Measurements from ENCODE around the gene BCKDK. TPM values are rescaled to one million over a fixed set of nuclear protein-coding genes. Genes with fewer than 3 reads are reported as not detected.

The BCKDK gene
- total and polyA plus RNA-seq, 2 of the 8 experiments (the other 6 are each of a cell fraction or from before 2014, with no cell fraction given) = 49.6 to 77.1 TPM

DNA sequence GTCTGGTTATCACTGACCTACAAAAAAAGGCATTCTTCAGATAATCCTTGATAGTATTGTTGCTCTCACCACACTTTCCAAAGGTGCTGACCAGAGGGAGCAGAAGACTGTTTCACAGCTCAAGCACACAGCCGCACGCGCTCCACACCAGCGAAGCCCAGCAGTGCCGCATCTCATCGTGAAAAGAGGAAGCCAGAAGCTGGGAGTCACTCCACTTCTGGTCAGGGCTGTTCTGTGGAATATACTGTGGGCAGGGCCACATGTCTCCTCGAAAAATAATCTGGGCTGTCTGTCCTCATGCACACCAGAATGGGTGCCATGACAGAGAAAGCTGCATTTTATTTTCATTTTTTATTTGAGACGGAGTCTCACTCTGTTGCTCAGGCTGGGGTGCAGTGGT, 49.0 kb downstream of the BCKDK start:
- Histone ChIP-seq H3K4me2 (ENCODE audit: insufficient read depth in 1 of 2, low read depth in 2 of 2, low read length in 2 of 2) (no peak overlapping the region), H2BK12ac (ENCODE audit: low read depth, low read length) (no peak overlapping the region), H3K23ac (ENCODE audit: insufficient read length) (no peak overlapping the region), H3K9ac (replicated peaks in 1 of 4; ENCODE audit: extremely low read depth in 1 of 4, low read depth in 3 of 4, low read length in 3 of 4) (no peak overlapping the region), H3K9me3 (ENCODE audit: insufficient read depth in 2 of 2, low read depth in 1 of 2, low read length in 1 of 2) (no peaks in the 10 kb centered on the region), H3K4me3 (ENCODE audit: extremely low read depth in 1 of 4, insufficient read depth in 2 of 4, low read depth in 3 of 4, low read length in 4 of 4) (no peak overlapping the region), H3K4me1 (replicated peaks in 1 of 4; ENCODE audit: control insufficient read depth in 3 of 4, insufficient read depth in 4 of 4, low read length in 3 of 4) (no peaks in the 10 kb centered on the region), H3K79me1 (ENCODE audit: low read depth, low read length) (no peaks in the 10 kb centered on the region), H2AFZ (ENCODE audit: low read length) (no peak overlapping the region), H2BK120ac (replicated peaks; ENCODE audit: low read depth, low read length) (no peak overlapping the region), H3K4ac (replicated peaks; ENCODE audit: insufficient read length, low read depth, low read length) (no peak overlapping the region), H3K14ac (ENCODE audit: insufficient read length) (no peak overlapping the region), H4K91ac (replicated peaks; ENCODE audit: insufficient read length, low read length) (no peak overlapping the region), H3K18ac (ENCODE audit: extremely low read depth, low read length) (no peak overlapping the region), H2BK20ac (ENCODE audit: low read length) (no peak overlapping the region), H2BK5ac (ENCODE audit: low read depth, low read length) (no peak overlapping the region), H3K36me3 (ENCODE audit: control insufficient read depth in 2 of 4, insufficient read depth in 4 of 4, low read length in 3 of 4) (no peaks in the 10 kb centered on the region), H3K27ac (ENCODE audit: low read depth, low read length) (no peak overlapping the region), H4K5ac (ENCODE audit: insufficient read length, low read depth, low read length) (no peak overlapping the region), H3K27me3 (replicated peaks in 1 of 4; ENCODE audit: control insufficient read depth in 3 of 4, extremely low read depth in 1 of 4, insufficient read depth in 3 of 4, low read length in 3 of 4) (no peaks in the 10 kb centered on the region), H3K79me2 (ENCODE audit: control insufficient read depth in 1 of 2, insufficient read depth in 2 of 2, low read length in 2 of 2) (no peaks in the 10 kb centered on the region), H2AK5ac (ENCODE audit: low read depth, low read length) (no peak overlapping the region), H4K8ac (ENCODE audit: extremely low read depth, insufficient read depth, low read length) (no peak overlapping the region), H4K20me1 (replicated peaks in 1 of 2; ENCODE audit: control insufficient read depth in 1 of 2, insufficient read depth in 2 of 2, low read length in 2 of 2) (no peaks in the 10 kb centered on the region), H3K23me2 (ENCODE audit: low read depth, low read length) (no peaks in the 10 kb centered on the region), H2BK15ac (ENCODE audit: low read length) (no peak overlapping the region), H3K56ac (replicated peaks; ENCODE audit: insufficient read length, low read depth, low read length) (no peak overlapping the region)
- FAIRE-seq (no peak), DNase-seq (ENCODE audit: low read depth in 1 of 2, low spot score in 2 of 2) (no peak)
- ChIA-PET POLR2A (ENCODE audit: partially characterized antibody) (interaction anchor here (0.7 to 3.4 kb wide), 7 partner anchors 9 to 39 kb away, joined by 3 to 22 read pairs (median 4); partner anchors contain the start of gene FUS), CTCF (ENCODE audit: partially characterized antibody) (interaction anchor here (0.6 to 7.2 kb wide), 7 partner anchors 9 to 62 kb away, joined by 3 to 56 read pairs (median 6); no protein-coding TSS in a partner anchor)
- TF ChIP-seq HDAC2 (IDR thresholded peaks at IDR 0.05; ENCODE audit: borderline replicate concordance in 1 of 2, low read depth in 2 of 2, low read length in 2 of 2) (no peak), KDM5A (IDR thresholded peaks at IDR 0.05; ENCODE audit: low read length) (no peak), CHD1 (IDR thresholded peaks at IDR 0.05; ENCODE audit: low read depth, low read length) (no peak), RBBP5 (IDR thresholded peaks at IDR 0.05; ENCODE audit: borderline replicate concordance, low read depth, low read length) (no peak), EGR1 (IDR thresholded peaks at IDR 0.05; ENCODE audit: borderline replicate concordance, low read depth, low read length) (no peak)
- 89% methylated on average over 8 of the region's 8 CpGs; no CpG with 5 or more reads in 1 of the 2 experiments for WGBS, 2 experiments (ENCODE audit: extremely low coverage in 1 of 2, insufficient coverage in 1 of 2, insufficient read length in 1 of 2, insufficient replicate concordance in 2 of 2, low coverage in 1 of 2, low lambda C conversion rate in 2 of 2, missing lambda C conversion rate in 1 of 2)
